Hepatocyte (in vitro differentiated cells): Measurements from ENCODE around the gene MIPOL1. TPM values are rescaled to one million over a fixed set of nuclear protein-coding genes. Genes with fewer than 3 reads are reported as not detected.
"Not testable (repeated sequence)": the region's sequence is repeated elsewhere in the genome, so short reads cannot be mapped to it uniquely, and the experiment has no call there.

Experiments used
- DNase-seq: peaks from one replicate; pipeline ENCODE4 v3.0.0-alpha.2; 2016; ENCODE audit warnings: low spot score
- H2AFZ ChIP-seq: fragments of 200-600 bp; sonication (generic); 2 replicates; pipeline ENCODE4 v1.6.0; 2016; ENCODE audit warnings: antibody characterized with exemption, mild to moderate bottlenecking
- H3K27ac ChIP-seq: fragments of 200-600 bp; sonication (generic); 2 replicates; pipeline ENCODE4 v1.5.1; 2016; ENCODE audit warnings: mild to moderate bottlenecking
- H3K27me3 ChIP-seq: fragments of 200-600 bp; sonication (generic); 2 replicates; pipeline ENCODE4 v1.6.1; 2016
- H3K36me3 ChIP-seq: fragments of 200-600 bp; sonication (generic); replicated peaks from 2 replicates; pipeline ENCODE4 v1.5.1; 2016; ENCODE audit warnings: low read depth; ENCODE audit not compliant: insufficient read depth
- H3K4me1 ChIP-seq: fragments of 200-600 bp; sonication (generic); 2 replicates; pipeline ENCODE4 v1.5.1; 2016; ENCODE audit warnings: mild to moderate bottlenecking, moderate library complexity; ENCODE audit not compliant: insufficient read depth
- H3K4me2 ChIP-seq: fragments of 200-600 bp; sonication (generic); 2 replicates; pipeline ENCODE4 v1.6.0; 2016
- H3K4me3 ChIP-seq: fragments of 200-600 bp; sonication (generic); 2 replicates; pipeline ENCODE4 v1.5.1; 2016; ENCODE audit warnings: mild to moderate bottlenecking
- H3K79me2 ChIP-seq: fragments of 200-600 bp; sonication (generic); 2 replicates; pipeline ENCODE4 v1.6.0; 2017; ENCODE audit warnings: mild to moderate bottlenecking
- H3K9me2 ChIP-seq: fragments of 200-600 bp; sonication (generic); replicated peaks from 2 replicates; pipeline ENCODE4 v1.6.0; 2017; ENCODE audit warnings: mild to moderate bottlenecking; ENCODE audit not compliant: insufficient read depth
- H3K9me3 ChIP-seq: fragments of 200-600 bp; sonication (generic); 2 replicates; pipeline ENCODE4 v1.5.1; 2016; ENCODE audit warnings: low read depth, mild to moderate bottlenecking
- H4K20me1 ChIP-seq: fragments of 200-600 bp; sonication (generic); 2 replicates; pipeline ENCODE4 v1.6.0; 2016; ENCODE audit warnings: mild to moderate bottlenecking; ENCODE audit not compliant: insufficient read depth, poor library complexity, severe bottlenecking
- EZH2 ChIP-seq: fragments of 200-600 bp; sonication (generic); IDR thresholded peaks from 2 replicates; pipeline ENCODE4 v1.6.1; 2016; ENCODE audit warnings: antibody characterized with exemption, mild to moderate bottlenecking, borderline replicate concordance
- EZH2phosphoT487 ChIP-seq: fragments of 200-600 bp; sonication (generic); IDR thresholded peaks from one replicate; pipeline ENCODE4 v1.6.1; 2018; ENCODE audit warnings: antibody characterized with exemption, mild to moderate bottlenecking, low read depth, moderate library complexity; ENCODE audit not compliant: unreplicated experiment, severe bottlenecking
- WGBS: methylation state at CpG from one replicate; pipeline ENCODE4 v1.1.6; 2016; ENCODE audit warnings: low lambda C conversion rate; ENCODE audit errors: missing lambda C conversion rate; 5-methylcytosine and 5-hydroxymethylcytosine counted together
- polyA plus RNA-seq: library from polyadenylated mRNA; unstranded; fragments of >200 nt; fragmentation: Nextera tagmentation; extraction: Ambion mirVana; gene quantifications from 2 replicates; pipeline ENCODE4 v1.2.1, GENCODE V29; 2016
- total RNA-seq: library from RNA; depleted of rRNA; stranded (reverse); fragments of >200 nt; gene quantifications from 2 replicates; pipeline ENCODE4 v1.2.3, GENCODE V29; 2014
- TF ChIP-seq, protein P1 (sequence below): fragments of 200-600 bp; sonication (generic); IDR thresholded peaks from 2 replicates; pipeline ENCODE4 v1.5.1; 2016; ENCODE audit warnings: antibody characterized with exemption, mild to moderate bottlenecking; ENCODE audit not compliant: poor library complexity

MIPOL1 gene
- total and polyA plus RNA-seq, 2 experiments from 2014 or later: 2.6 to 16.6 TPM

- peaks cover 40% of the 10 kb centered on the region for H3K79me2 ChIP-seq
- no peak for TF ChIP-seq EZH2phosphoT487
- TF ChIP-seq, protein P1, sequence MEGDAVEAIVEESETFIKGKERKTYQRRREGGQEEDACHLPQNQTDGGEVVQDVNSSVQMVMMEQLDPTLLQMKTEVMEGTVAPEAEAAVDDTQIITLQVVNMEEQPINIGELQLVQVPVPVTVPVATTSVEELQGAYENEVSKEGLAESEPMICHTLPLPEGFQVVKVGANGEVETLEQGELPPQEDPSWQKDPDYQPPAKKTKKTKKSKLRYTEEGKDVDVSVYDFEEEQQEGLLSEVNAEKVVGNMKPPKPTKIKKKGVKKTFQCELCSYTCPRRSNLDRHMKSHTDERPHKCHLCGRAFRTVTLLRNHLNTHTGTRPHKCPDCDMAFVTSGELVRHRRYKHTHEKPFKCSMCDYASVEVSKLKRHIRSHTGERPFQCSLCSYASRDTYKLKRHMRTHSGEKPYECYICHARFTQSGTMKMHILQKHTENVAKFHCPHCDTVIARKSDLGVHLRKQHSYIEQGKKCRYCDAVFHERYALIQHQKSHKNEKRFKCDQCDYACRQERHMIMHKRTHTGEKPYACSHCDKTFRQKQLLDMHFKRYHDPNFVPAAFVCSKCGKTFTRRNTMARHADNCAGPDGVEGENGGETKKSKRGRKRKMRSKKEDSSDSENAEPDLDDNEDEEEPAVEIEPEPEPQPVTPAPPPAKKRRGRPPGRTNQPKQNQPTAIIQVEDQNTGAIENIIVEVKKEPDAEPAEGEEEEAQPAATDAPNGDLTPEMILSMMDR: no peak
- no peak for TF ChIP-seq EZH2
- no peaks in the 10 kb centered on the region for H3K9me2 ChIP-seq
- H3K4me3 ChIP-seq: no peak overlapping the region
- H3K27ac ChIP-seq: no peak overlapping the region
- no peaks in the 10 kb centered on the region for H3K27me3 ChIP-seq
- no peak overlapping the region for H2AFZ ChIP-seq
- no peak overlapping the region for H3K4me2 ChIP-seq
- no peaks in the 10 kb centered on the region for H3K4me1 ChIP-seq
- 92% methylated on average over 2 of the region's 2 CpGs for WGBS
- no peak for DNase-seq
- H3K9me3 ChIP-seq: no peaks in the 10 kb centered on the region
- H4K20me1 ChIP-seq: no peaks in the 10 kb centered on the region
- no peaks in the 10 kb centered on the region for H3K36me3 ChIP-seq
Measured at GRCh38 chr14:37202812-37203211, 5.1 kb downstream of the MIPOL1 start.

DNA sequence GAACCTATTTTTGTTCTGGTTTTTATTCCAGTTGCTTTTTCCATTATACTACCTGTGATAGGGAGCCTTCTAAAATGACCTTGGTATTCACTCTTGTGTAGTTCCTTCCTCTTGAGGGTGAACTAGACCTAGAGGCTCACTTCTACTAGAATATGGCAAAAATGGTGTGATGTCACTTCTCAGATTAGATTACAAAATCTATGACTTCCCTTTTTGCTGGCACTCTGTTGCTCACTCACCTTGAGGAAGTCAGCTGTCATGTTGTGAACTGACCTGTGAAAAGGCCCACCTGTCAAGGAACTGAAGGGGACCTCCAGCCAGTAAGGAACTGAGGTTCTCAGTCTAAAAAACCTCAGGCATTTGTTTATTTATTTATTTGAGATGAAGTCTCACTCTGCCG lies 5.7 kb downstream of the MIPOL1 start:
- H3K79me2 ChIP-seq: peaks cover 40% of the 10 kb centered on the region
- TF ChIP-seq, protein P1: no peak
- TF ChIP-seq EZH2phosphoT487 (no peak), EZH2 (no peak)
- no peaks in the 10 kb centered on the region for H3K27me3 ChIP-seq
- no peaks in the 10 kb centered on the region for H3K9me3 ChIP-seq
- H2AFZ ChIP-seq: no peak overlapping the region
- H3K4me2 ChIP-seq: no peak overlapping the region
- H3K9me2 ChIP-seq: no peaks in the 10 kb centered on the region
- no peak overlapping the region for H3K4me3 ChIP-seq
- no peaks in the 10 kb centered on the region for H3K36me3 ChIP-seq
- WGBS: 93% methylated on average over 1 of the region's 1 CpG
- no peak overlapping the region for H3K27ac ChIP-seq
- no peak for DNase-seq
- no peaks in the 10 kb centered on the region for H3K4me1 ChIP-seq
- H4K20me1 ChIP-seq: no peaks in the 10 kb centered on the region

DNA sequence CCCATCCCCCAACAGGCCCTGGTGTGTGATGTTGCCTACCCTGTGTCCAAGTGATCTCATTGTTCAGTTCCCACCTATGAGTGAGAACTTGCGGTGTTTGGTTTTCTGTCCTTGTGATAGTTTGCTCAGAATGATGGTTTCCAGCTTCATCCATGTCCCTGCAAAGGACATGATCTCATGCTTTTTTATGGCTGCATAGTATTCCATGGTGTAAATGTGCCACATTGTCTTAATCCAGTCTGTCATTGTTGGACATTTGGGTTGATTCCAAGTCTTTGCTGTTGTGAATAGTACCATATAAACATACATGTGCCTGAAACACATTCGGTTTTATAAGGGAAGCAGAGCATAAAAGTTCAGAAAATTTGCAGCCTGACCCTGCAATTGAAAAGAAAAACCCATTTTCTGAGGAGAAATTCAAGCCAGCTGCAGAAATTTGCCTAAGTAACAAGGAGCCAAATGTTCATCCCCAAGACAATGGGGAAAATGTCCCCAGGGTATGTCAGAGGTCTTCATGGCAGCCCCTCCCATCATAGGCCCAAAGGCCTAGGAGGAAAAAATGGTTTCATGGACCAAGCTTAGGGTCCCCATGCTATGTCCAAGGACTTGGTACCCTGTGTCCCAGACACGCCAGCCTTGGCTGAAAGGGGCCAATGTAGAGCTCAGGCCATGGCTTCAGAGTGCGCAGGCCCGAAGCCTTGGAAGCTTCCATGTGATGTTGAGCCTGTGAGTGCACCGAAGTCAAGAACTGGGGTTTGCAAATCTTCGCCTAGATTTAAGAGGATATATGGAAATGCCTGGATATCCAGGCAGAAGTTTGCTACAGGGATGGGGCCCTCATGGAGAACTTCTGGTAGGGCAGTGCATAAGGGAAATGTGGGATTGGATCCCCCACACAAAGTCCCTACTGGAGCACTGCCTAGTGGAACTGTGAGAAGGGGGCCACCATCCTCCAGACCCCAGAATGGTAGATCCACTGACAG lies 8.2 kb downstream of the MIPOL1 start:
- peaks cover 22% of the 10 kb centered on the region for H3K79me2 ChIP-seq
- 98% methylated on average over 7 of the region's 7 CpGs for WGBS
- DNase-seq: not testable (repeated sequence)

GRCh38 chr14:37209617-37210016 lies 11.9 kb downstream of the MIPOL1 start:
- not testable (repeated sequence) for H3K27me3 ChIP-seq

More for the DNA sequence above, 8.2 kb downstream of the MIPOL1 start:
- not testable (repeated sequence) for H3K4me1 ChIP-seq, H3K9me2 ChIP-seq, H3K9me3 ChIP-seq, H3K36me3 ChIP-seq, H3K4me2 ChIP-seq, H3K4me3 ChIP-seq, H3K27ac ChIP-seq, H4K20me1 ChIP-seq, H2AFZ ChIP-seq, H3K27me3 ChIP-seq

More at GRCh38 chr14:37209617-37210016, 11.9 kb downstream of the MIPOL1 start:
- H4K20me1 ChIP-seq, H3K9me2 ChIP-seq, H2AFZ ChIP-seq, H3K36me3 ChIP-seq, H3K4me1 ChIP-seq, H3K4me2 ChIP-seq, DNase-seq, H3K9me3 ChIP-seq, H3K4me3 ChIP-seq, H3K27ac ChIP-seq: not testable (repeated sequence)
- H3K79me2 ChIP-seq: peaks cover 10% of the 10 kb centered on the region
- WGBS: 96% methylated on average over 2 of the region's 2 CpGs
